Measurements from ENCODE around the gene AGO3.
"Not testable (repeated sequence)": the region's sequence is repeated elsewhere in the genome, so short reads cannot be mapped to it uniquely, and the experiment has no call there.

Gene AGO3

DNA sequence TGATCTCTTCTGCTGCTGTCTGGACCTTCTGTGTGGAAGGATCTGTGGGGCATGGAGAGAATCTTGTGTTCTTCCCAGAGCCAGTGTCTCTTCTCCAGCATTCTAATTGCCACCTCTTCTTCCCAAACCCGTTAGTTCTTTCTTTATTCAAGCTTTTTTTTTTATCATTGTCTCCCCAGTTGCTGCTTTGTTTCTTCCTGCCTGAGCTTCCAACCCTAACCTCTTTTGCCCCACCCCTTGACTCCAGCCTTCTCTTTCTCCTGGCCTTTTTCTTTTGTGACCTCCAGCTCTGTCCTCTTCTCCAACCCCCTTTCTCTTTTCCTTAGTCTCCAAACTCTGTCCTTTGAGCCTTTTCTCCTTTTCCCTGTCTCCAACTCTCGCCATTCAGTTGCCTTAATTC, 43.4 kb upstream of the AGO3 start:
- no peak overlapping the region for H2BK5ac ChIP-seq (ENCODE audit: low read depth, low read length, poor library complexity, severe bottlenecking)
- no peak overlapping the region for H2AK5ac ChIP-seq (ENCODE audit: low read length, severe bottlenecking)
- H3K27me3 ChIP-seq (ENCODE audit: control insufficient read depth in 1 of 2, insufficient read depth in 1 of 2, low read length in 2 of 2): no peaks in the 10 kb centered on the region
- H3K4ac ChIP-seq (ENCODE audit: low read depth in 1 of 2, low read length in 2 of 2): no peak overlapping the region
- H3K36me3 ChIP-seq (ENCODE audit: control insufficient read depth in 1 of 2, insufficient read depth in 2 of 2, low read depth in 1 of 2, low read length in 2 of 2): peaks cover 10 to 35% of the 10 kb centered on the region in 2 experiments
- H3K14ac ChIP-seq (ENCODE audit: low read length in 2 of 2): no peak overlapping the region
- no peak overlapping the region for H2BK15ac ChIP-seq (ENCODE audit: low read depth, poor library complexity, severe bottlenecking)
- no peak overlapping the region for H2BK120ac ChIP-seq (ENCODE audit: low read depth, low read length)
- no peak overlapping the region for H3K18ac ChIP-seq (ENCODE audit: low read depth in 1 of 2, low read length in 2 of 2)
- 73% methylated on average over 2 of the region's 2 CpGs for WGBS
- H3K9ac ChIP-seq (ENCODE audit: low read length): no peak overlapping the region
- H3K79me1 ChIP-seq (replicated peaks; ENCODE audit: low read length, poor library complexity, severe bottlenecking): peaks cover 29% of the 10 kb centered on the region
- DNase-seq: no peak
- H3K23ac ChIP-seq (ENCODE audit: low read length in 2 of 2): no peak overlapping the region
- H3K4me3 ChIP-seq (ENCODE audit: insufficient read depth in 1 of 2, low read depth in 1 of 2, low read length in 2 of 2): no peak overlapping the region
- no peak overlapping the region for H4K91ac ChIP-seq (ENCODE audit: low read length)
- H4K8ac ChIP-seq (ENCODE audit: low read length): no peak overlapping the region
- H2BK12ac ChIP-seq (ENCODE audit: low read length in 2 of 2): no peak overlapping the region
- H3K4me1 ChIP-seq (ENCODE audit: control insufficient read depth, insufficient read depth, low read depth, low read length): peaks cover 18% of the 10 kb centered on the region
- H3K4me2 ChIP-seq (ENCODE audit: low read length, poor library complexity, severe bottlenecking): no peak overlapping the region
- H3K9me3 ChIP-seq (ENCODE audit: control insufficient read depth, low read length): no peaks in the 10 kb centered on the region
- H2AFZ ChIP-seq (ENCODE audit: low read depth, low read length): no peak overlapping the region
- no peak overlapping the region for H3K27ac ChIP-seq (ENCODE audit: low read length, poor library complexity, severe bottlenecking)

DNA sequence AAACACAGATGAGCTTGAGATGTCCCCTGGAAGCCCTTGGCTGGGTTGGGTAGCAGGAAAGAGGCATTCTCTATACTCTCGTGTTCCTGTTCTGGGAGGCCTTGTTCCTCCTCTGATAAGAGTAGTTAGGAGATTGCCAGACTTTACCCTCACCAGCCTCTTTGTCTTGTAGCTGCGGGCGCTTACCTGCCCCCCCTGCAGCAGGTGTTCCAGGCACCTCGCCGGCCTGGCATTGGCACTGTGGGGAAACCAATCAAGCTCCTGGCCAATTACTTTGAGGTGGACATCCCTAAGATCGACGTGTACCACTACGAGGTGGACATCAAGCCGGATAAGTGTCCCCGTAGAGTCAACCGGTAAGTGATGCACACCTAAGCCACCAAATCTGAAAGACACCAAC, 42.6 kb upstream of the AGO3 start:
- Histone ChIP-seq H2BK12ac (ENCODE audit: low read length in 2 of 2) (no peak overlapping the region), H3K9me3 (ENCODE audit: control insufficient read depth, low read length) (no peaks in the 10 kb centered on the region), H3K4ac (ENCODE audit: low read depth in 1 of 2, low read length in 2 of 2) (no peak overlapping the region), H3K18ac (ENCODE audit: low read depth in 1 of 2, low read length in 2 of 2) (no peak overlapping the region), H3K27ac (ENCODE audit: low read length, poor library complexity, severe bottlenecking) (no peak overlapping the region), H3K23ac (ENCODE audit: low read length in 2 of 2) (no peak overlapping the region), H3K36me3 (ENCODE audit: control insufficient read depth in 1 of 2, insufficient read depth in 2 of 2, low read depth in 1 of 2, low read length in 2 of 2) (peaks cover 15 to 42% of the 10 kb centered on the region in 2 experiments), H4K8ac (ENCODE audit: low read length) (no peak overlapping the region), H2BK5ac (ENCODE audit: low read depth, low read length, poor library complexity, severe bottlenecking) (no peak overlapping the region), H2AFZ (ENCODE audit: low read depth, low read length) (no peak overlapping the region), H4K91ac (ENCODE audit: low read length) (no peak overlapping the region), H3K4me2 (ENCODE audit: low read length, poor library complexity, severe bottlenecking) (no peak overlapping the region), H2AK5ac (ENCODE audit: low read length, severe bottlenecking) (no peak overlapping the region), H2BK15ac (ENCODE audit: low read depth, poor library complexity, severe bottlenecking) (no peak overlapping the region), H3K27me3 (ENCODE audit: control insufficient read depth in 1 of 2, insufficient read depth in 1 of 2, low read length in 2 of 2) (no peaks in the 10 kb centered on the region), H3K14ac (ENCODE audit: low read length in 2 of 2) (no peak overlapping the region), H2BK120ac (ENCODE audit: low read depth, low read length) (no peak overlapping the region), H3K4me1 (ENCODE audit: control insufficient read depth, insufficient read depth, low read depth, low read length) (peaks cover 15% of the 10 kb centered on the region), H3K4me3 (ENCODE audit: insufficient read depth in 1 of 2, low read depth in 1 of 2, low read length in 2 of 2) (no peak overlapping the region), H3K79me1 (replicated peaks; ENCODE audit: low read length, poor library complexity, severe bottlenecking) (peaks cover 28% of the 10 kb centered on the region), H3K9ac (ENCODE audit: low read length) (no peak overlapping the region)
- 96% methylated on average over 11 of the region's 11 CpGs for WGBS
- no peak for DNase-seq

DNA sequence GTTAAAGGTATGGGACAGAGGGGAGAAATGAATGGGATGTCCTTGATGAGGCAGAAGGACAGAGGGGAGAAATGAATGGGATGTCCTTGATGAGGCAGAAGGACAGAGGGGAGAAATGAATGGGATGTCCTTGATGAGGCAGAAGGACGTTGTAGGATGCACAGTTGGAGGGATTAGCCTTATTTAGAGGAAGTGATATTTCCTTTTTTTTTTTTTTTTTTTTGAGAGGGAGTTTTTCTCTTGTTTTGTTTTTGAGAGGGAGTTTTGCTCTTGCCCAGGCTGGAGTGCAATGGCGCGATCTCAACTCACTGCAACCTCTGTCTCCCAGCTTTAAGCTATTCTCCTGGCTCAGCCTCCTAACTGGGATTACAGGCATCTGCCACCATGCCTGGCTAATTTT, 41.9 kb upstream of the AGO3 start:
- not testable (repeated sequence) for H2BK120ac ChIP-seq (ENCODE audit: low read depth, low read length); H3K27me3 ChIP-seq (ENCODE audit: control insufficient read depth in 1 of 2, insufficient read depth in 1 of 2, low read length in 2 of 2)
- 100% methylated on average over 3 of the region's 3 CpGs for WGBS

DNA sequence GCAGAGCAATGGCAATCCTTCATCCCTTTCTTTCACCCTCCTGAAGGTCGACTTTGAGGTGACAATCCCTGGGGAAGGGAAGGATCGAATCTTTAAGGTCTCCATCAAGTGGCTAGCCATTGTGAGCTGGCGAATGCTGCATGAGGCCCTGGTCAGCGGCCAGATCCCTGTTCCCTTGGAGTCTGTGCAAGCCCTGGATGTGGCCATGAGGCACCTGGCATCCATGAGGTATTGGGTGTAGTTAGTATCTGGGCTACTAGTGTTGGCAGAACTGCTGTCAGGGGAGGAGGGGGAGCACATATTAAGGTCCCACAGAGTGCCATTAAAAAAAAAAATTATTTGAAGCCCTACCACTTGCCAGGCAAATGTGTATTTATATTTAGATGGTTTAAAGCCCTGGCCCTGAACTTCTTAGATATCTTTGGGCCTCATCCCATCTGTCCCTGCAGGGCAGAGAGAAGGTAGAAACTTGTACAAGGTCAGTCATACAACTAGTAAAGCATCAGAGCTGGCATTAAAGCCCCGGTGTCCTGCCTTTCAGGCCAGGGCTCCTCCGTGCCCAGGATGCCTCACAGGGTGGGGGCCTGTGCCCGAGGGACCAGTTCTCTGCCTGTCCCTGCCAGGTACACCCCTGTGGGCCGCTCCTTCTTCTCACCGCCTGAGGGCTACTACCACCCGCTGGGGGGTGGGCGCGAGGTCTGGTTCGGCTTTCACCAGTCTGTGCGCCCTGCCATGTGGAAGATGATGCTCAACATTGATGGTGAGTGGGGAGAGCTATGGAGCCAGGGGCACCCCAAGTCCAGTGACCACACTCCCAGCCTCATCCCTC, 37.6 kb upstream of the AGO3 start:
- no peak overlapping the region for H3K4me3 ChIP-seq (ENCODE audit: insufficient read depth in 1 of 2, low read depth in 1 of 2, low read length in 2 of 2)
- H2AK5ac ChIP-seq (ENCODE audit: low read length, severe bottlenecking): no peak overlapping the region
- H2BK5ac ChIP-seq (ENCODE audit: low read depth, low read length, poor library complexity, severe bottlenecking): no peak overlapping the region
- H3K9me3 ChIP-seq (ENCODE audit: control insufficient read depth, low read length): no peaks in the 10 kb centered on the region
- no peak overlapping the region for H2BK15ac ChIP-seq (ENCODE audit: low read depth, poor library complexity, severe bottlenecking)
- no peak overlapping the region for H3K4me2 ChIP-seq (ENCODE audit: low read length, poor library complexity, severe bottlenecking)
- no peak overlapping the region for H2BK120ac ChIP-seq (ENCODE audit: low read depth, low read length)
- H2AFZ ChIP-seq (ENCODE audit: low read depth, low read length): no peak overlapping the region
- H3K4me1 ChIP-seq (ENCODE audit: control insufficient read depth, insufficient read depth, low read depth, low read length): peaks cover 4% of the 10 kb centered on the region
- no peak for DNase-seq
- 98% methylated on average over 14 of the region's 14 CpGs for WGBS
- H3K9ac ChIP-seq (ENCODE audit: low read length): no peak overlapping the region
- H3K79me1 ChIP-seq (replicated peaks; ENCODE audit: low read length, poor library complexity, severe bottlenecking): peaks cover 8% of the 10 kb centered on the region
- no peak overlapping the region for H2BK12ac ChIP-seq (ENCODE audit: low read length in 2 of 2)
- no peak overlapping the region for H3K27ac ChIP-seq (ENCODE audit: low read length, poor library complexity, severe bottlenecking)
- peaks cover 33 to 87% of the 10 kb centered on the region in 2 experiments for H3K36me3 ChIP-seq (ENCODE audit: control insufficient read depth in 1 of 2, insufficient read depth in 2 of 2, low read depth in 1 of 2, low read length in 2 of 2)
- no peak overlapping the region for H3K14ac ChIP-seq (ENCODE audit: low read length in 2 of 2)
- no peak overlapping the region for H3K18ac ChIP-seq (ENCODE audit: low read depth in 1 of 2, low read length in 2 of 2)
- H4K8ac ChIP-seq (ENCODE audit: low read length): no peak overlapping the region
- no peak overlapping the region for H4K91ac ChIP-seq (ENCODE audit: low read length)
- H3K27me3 ChIP-seq (ENCODE audit: control insufficient read depth in 1 of 2, insufficient read depth in 1 of 2, low read length in 2 of 2): no peaks in the 10 kb centered on the region
- no peak overlapping the region for H3K23ac ChIP-seq (ENCODE audit: low read length in 2 of 2)
- H3K4ac ChIP-seq (ENCODE audit: low read depth in 1 of 2, low read length in 2 of 2): no peak overlapping the region

More for the DNA sequence above, 41.9 kb upstream of the AGO3 start:
- not testable (repeated sequence) for DNase-seq; H3K9ac ChIP-seq (ENCODE audit: low read length); H4K8ac ChIP-seq (ENCODE audit: low read length); H3K14ac ChIP-seq (ENCODE audit: low read length in 2 of 2); H3K4me3 ChIP-seq (ENCODE audit: insufficient read depth in 1 of 2, low read depth in 1 of 2, low read length in 2 of 2); H3K4ac ChIP-seq (ENCODE audit: low read depth in 1 of 2, low read length in 2 of 2); H3K27ac ChIP-seq (ENCODE audit: low read length, poor library complexity, severe bottlenecking); H2BK5ac ChIP-seq (ENCODE audit: low read depth, low read length, poor library complexity, severe bottlenecking); H2AK5ac ChIP-seq (ENCODE audit: low read length, severe bottlenecking); H3K23ac ChIP-seq (ENCODE audit: low read length in 2 of 2); H3K4me2 ChIP-seq (ENCODE audit: low read length, poor library complexity, severe bottlenecking); H3K9me3 ChIP-seq (ENCODE audit: control insufficient read depth, low read length); H2AFZ ChIP-seq (ENCODE audit: low read depth, low read length); H2BK12ac ChIP-seq (ENCODE audit: low read length in 2 of 2); H4K91ac ChIP-seq (ENCODE audit: low read length); H2BK15ac ChIP-seq (ENCODE audit: low read depth, poor library complexity, severe bottlenecking); H3K18ac ChIP-seq (ENCODE audit: low read depth in 1 of 2, low read length in 2 of 2)
- Histone ChIP-seq H3K79me1 (replicated peaks; ENCODE audit: low read length, poor library complexity, severe bottlenecking) (peaks cover 23% of the 10 kb centered on the region), H3K4me1 (ENCODE audit: control insufficient read depth, insufficient read depth, low read depth, low read length) (peaks cover 14% of the 10 kb centered on the region), H3K36me3 (ENCODE audit: control insufficient read depth in 1 of 2, insufficient read depth in 2 of 2, low read depth in 1 of 2, low read length in 2 of 2) (peaks cover 22 to 50% of the 10 kb centered on the region in 2 experiments)

Measured in mesenchymal stem cell (in vitro differentiated cells and primary cell).